Measurements from ENCODE around the gene ATP5F1A. TPM values are rescaled to one million over a fixed set of nuclear protein-coding genes. Genes with fewer than 3 reads are reported as not detected.

The ATP5F1A gene
- total RNA-seq = 569 and 765 TPM in 2 replicates

GRCh38 chr18:46097801-46098615 is at the start of gene ATP5F1A:
ATP5F1A (minus strand) TSS chr18:46098296; CDS start chr18:46098231, 65 bp downstream.

GRCh38 chr18:46104128-46104911 is 6.2 kb upstream of the ATP5F1A start, which contains the start of gene HAUS1:
HAUS1 (plus strand) TSS chr18:46104385; CDS start chr18:46104412, 27 bp downstream.

GRCh38 chr18:46071653-46072375 is 26.3 kb downstream of the ATP5F1A start, which contains the start of gene PSTPIP2:
PSTPIP2 (minus strand) TSS chr18:46072260; CDS start chr18:46072188, 72 bp downstream.

Other genes starting within 250 kb of the ATP5F1A start
- gene EPG5, start 131.0 kb downstream of the ATP5F1A start, total RNA-seq = 18.3 and 28.3 TPM in 2 replicates
- 5.5 and 5.7 TPM in 2 replicates for gene PSTPIP2, start 26.0 kb downstream of the ATP5F1A start, total RNA-seq
- 19.9 and 21.1 TPM in 2 replicates for gene HAUS1, start 6.1 kb upstream of the ATP5F1A start, total RNA-seq